Measurements from ENCODE around the gene COMTD1. TPM values are rescaled to one million over a fixed set of nuclear protein-coding genes. Genes with fewer than 3 reads are reported as not detected.

Gene COMTD1
- total RNA-seq, 2 donors from 2014 or later, result 9.6 to 14.4 TPM

DNA sequence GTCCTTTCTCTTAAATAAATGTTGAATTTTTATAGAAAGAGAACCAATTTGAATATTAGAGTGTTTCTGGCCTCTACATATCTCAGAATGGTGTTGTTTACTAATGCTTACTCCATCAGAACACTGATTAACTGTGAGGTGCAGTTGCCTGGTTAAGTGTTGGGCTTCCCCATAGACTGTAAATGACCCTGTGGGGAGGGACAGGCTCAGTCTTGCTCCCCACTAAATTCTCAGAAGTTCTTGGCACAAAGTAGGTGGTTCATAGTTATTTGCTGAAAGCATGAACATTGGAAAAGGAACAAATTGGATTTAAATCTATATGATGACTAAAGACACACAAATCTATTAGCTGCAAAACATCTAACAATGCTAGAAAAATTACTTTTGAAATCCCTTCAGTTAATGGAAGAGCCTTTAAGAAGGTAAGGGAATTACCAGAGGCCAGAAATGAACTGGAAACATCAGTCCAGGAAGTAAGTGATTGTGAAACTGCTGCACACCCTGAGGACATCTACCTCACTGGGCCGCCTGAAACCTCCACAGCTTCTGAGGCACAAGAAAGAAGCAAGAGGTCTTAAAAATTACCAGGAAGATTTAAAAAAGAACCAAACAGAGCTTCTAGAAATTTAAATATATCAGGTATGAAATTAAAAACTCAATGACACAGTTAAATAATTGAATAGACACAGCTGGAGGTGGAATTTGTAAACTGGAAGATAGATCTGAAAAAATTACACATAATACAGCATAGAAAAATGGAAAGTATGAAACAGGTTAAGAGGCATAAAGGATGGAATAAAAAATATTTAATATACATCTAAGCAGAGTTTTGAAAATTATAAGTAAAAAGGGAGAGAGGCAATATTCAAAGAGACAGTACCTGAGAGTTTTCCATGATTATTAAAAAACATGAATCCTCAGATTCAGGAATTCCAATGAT is 17.8 kb upstream of the COMTD1 start:
- Histone ChIP-seq H3K4me1 (ENCODE audit: control insufficient read depth, insufficient read depth, low read length) (no peaks in the 10 kb centered on the region), H3K27me3 (ENCODE audit: control insufficient read depth, insufficient read depth, low read length, poor library complexity, severe bottlenecking) (no peaks in the 10 kb centered on the region), H3K9ac (ENCODE audit: extremely low read depth, low read length, poor library complexity, severe bottlenecking) (no peak overlapping the region), H3K27ac (ENCODE audit: low read depth, low read length) (no peak overlapping the region), H3K4me3 (ENCODE audit: low read length) (peak overlapping the region; percentile 45), H3K9me3 (ENCODE audit: control insufficient read depth, low read length) (peaks cover 25% of the 10 kb centered on the region), H3K36me3 (ENCODE audit: control insufficient read depth, insufficient read depth, low read length) (no peaks in the 10 kb centered on the region)
- peaks cover 34% of the 10 kb centered on the region for H3K9me3 Mint-ChIP-seq
- WGBS, 2 experiments (ENCODE audit: insufficient coverage in 1 of 2, insufficient read length in 1 of 2), result 95% methylated on average over 1 of the region's 1 CpG; no CpG with 5 or more reads in 1 of the 2 experiments
- no peaks in the 10 kb centered on the region for H3K27me3 Mint-ChIP-seq (ENCODE audit: insufficient read depth)
- H3K4me3 Mint-ChIP-seq, result no peak overlapping the region
- no peaks in the 10 kb centered on the region for H3K4me1 Mint-ChIP-seq
- DNase-seq, result no peak
- H3K27ac Mint-ChIP-seq, result no peak overlapping the region
- TF ChIP-seq, protein P1, sequence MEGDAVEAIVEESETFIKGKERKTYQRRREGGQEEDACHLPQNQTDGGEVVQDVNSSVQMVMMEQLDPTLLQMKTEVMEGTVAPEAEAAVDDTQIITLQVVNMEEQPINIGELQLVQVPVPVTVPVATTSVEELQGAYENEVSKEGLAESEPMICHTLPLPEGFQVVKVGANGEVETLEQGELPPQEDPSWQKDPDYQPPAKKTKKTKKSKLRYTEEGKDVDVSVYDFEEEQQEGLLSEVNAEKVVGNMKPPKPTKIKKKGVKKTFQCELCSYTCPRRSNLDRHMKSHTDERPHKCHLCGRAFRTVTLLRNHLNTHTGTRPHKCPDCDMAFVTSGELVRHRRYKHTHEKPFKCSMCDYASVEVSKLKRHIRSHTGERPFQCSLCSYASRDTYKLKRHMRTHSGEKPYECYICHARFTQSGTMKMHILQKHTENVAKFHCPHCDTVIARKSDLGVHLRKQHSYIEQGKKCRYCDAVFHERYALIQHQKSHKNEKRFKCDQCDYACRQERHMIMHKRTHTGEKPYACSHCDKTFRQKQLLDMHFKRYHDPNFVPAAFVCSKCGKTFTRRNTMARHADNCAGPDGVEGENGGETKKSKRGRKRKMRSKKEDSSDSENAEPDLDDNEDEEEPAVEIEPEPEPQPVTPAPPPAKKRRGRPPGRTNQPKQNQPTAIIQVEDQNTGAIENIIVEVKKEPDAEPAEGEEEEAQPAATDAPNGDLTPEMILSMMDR (conservative IDR thresholded peaks at IDR 0.05), result no peak
- peaks cover 2% of the 10 kb centered on the region for H3K36me3 Mint-ChIP-seq (ENCODE audit: low read depth)

DNA sequence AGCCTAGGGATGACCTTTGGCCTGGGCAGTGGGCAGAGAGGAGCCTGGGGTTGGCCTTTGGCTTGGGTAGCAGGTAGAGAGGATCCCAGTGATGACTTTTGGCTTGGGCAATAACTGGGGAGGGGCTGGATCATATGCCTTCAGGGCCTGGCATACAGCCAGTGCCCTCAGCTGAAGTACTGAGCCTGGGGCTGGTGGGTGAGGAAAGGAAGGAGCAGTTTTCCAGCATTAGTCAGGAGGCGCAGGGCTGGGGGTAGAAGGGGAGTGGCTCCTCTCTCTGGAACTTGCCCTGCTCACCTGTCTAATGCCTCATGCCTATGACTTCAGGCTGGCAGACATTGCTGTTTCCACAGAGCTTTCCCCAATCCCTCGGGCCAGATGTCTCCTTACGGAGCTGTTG is 15.2 kb upstream of the COMTD1 start:
- H3K27me3 Mint-ChIP-seq (ENCODE audit: insufficient read depth), result no peaks in the 10 kb centered on the region
- Histone ChIP-seq H3K27ac (ENCODE audit: low read depth, low read length) (no peak overlapping the region), H3K4me1 (ENCODE audit: control insufficient read depth, insufficient read depth, low read length) (no peaks in the 10 kb centered on the region), H3K9me3 (ENCODE audit: control insufficient read depth, low read length) (peaks cover 25% of the 10 kb centered on the region), H3K36me3 (ENCODE audit: control insufficient read depth, insufficient read depth, low read length) (no peaks in the 10 kb centered on the region), H3K4me3 (ENCODE audit: low read length) (no peak overlapping the region), H3K9ac (ENCODE audit: extremely low read depth, low read length, poor library complexity, severe bottlenecking) (no peak overlapping the region), H3K27me3 (ENCODE audit: control insufficient read depth, insufficient read depth, low read length, poor library complexity, severe bottlenecking) (no peaks in the 10 kb centered on the region)
- no peak for DNase-seq
- 94 to 100% methylated on average over 2 to 3 of the region's 3 CpGs for WGBS, 2 experiments (ENCODE audit: insufficient coverage in 1 of 2, insufficient read length in 1 of 2)
- peaks cover 34% of the 10 kb centered on the region for H3K9me3 Mint-ChIP-seq
- H3K4me1 Mint-ChIP-seq, result peaks cover under 1% of the 10 kb centered on the region
- peaks cover 2% of the 10 kb centered on the region for H3K36me3 Mint-ChIP-seq (ENCODE audit: low read depth)
- no peak overlapping the region for H3K27ac Mint-ChIP-seq
- no peak overlapping the region for H3K4me3 Mint-ChIP-seq
- TF ChIP-seq, protein P1 (conservative IDR thresholded peaks at IDR 0.05), result no peak

DNA sequence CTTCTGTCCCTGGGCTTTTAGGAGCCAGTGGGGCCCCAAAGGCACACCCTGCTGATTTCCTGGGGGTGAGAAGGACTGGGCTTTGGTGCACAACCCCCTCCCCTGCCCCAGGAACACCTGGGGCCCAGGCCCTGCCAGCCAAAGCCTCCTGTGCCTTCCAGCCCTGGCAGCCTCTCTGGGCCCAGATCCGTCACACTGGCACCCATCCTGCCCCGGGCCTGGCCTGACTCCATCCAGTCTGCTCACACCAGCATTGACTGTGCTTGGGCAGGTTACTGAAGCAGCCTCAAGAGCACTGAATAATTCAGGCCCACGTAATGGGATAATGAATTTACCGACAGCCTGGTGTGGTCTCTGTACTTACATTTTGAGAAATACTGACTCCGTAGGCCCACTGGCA is 12.0 kb upstream of the COMTD1 start:
- Histone ChIP-seq H3K4me3 (ENCODE audit: low read length) (no peak overlapping the region), H3K4me1 (ENCODE audit: control insufficient read depth, insufficient read depth, low read length) (no peaks in the 10 kb centered on the region), H3K27me3 (ENCODE audit: control insufficient read depth, insufficient read depth, low read length, poor library complexity, severe bottlenecking) (no peaks in the 10 kb centered on the region), H3K27ac (ENCODE audit: low read depth, low read length) (no peak overlapping the region), H3K9ac (ENCODE audit: extremely low read depth, low read length, poor library complexity, severe bottlenecking) (no peak overlapping the region), H3K9me3 (ENCODE audit: control insufficient read depth, low read length) (peaks cover 5% of the 10 kb centered on the region), H3K36me3 (ENCODE audit: control insufficient read depth, insufficient read depth, low read length) (no peaks in the 10 kb centered on the region)
- peaks cover 2% of the 10 kb centered on the region for H3K36me3 Mint-ChIP-seq (ENCODE audit: low read depth)
- peaks cover 4% of the 10 kb centered on the region for H3K4me1 Mint-ChIP-seq
- no peak overlapping the region for H3K4me3 Mint-ChIP-seq
- DNase-seq, result peak; percentile 41
- H3K9me3 Mint-ChIP-seq, result peaks cover 8% of the 10 kb centered on the region
- 95 to 97% methylated on average over 3 to 5 of the region's 5 CpGs for WGBS, 2 experiments (ENCODE audit: insufficient coverage in 1 of 2, insufficient read length in 1 of 2)
- TF ChIP-seq, protein P1 (conservative IDR thresholded peaks at IDR 0.05), result no peak
- no peaks in the 10 kb centered on the region for H3K27me3 Mint-ChIP-seq (ENCODE audit: insufficient read depth)
- no peak overlapping the region for H3K27ac Mint-ChIP-seq
